Rectal smooth muscle tissue (tissue), 1 donor: ENCODE measurements around the gene PRPF6.
A peak's percentile ranks its signal among the peaks of the same experiment; 100 is the strongest.

Experiments
- H3K27ac ChIP-seq: one replicate; pipeline ENCODE4 v1.7.0; 2013; ENCODE audit warnings: low read depth, low read length, inconsistent platforms
- H3K27me3 ChIP-seq: one replicate; pipeline ENCODE4 v1.7.0; 2013; ENCODE audit warnings: low read length; ENCODE audit not compliant: control insufficient read depth, insufficient read depth
- H3K36me3 ChIP-seq: one replicate; pipeline ENCODE4 v1.7.0; 2013; ENCODE audit warnings: low read length; ENCODE audit not compliant: control insufficient read depth, insufficient read depth
- H3K4me1 ChIP-seq: one replicate; pipeline ENCODE4 v1.7.0; 2013; ENCODE audit warnings: low read length; ENCODE audit not compliant: control insufficient read depth, insufficient read depth
- H3K4me3 ChIP-seq: one replicate; pipeline ENCODE4 v1.7.0; 2013; ENCODE audit warnings: low read length
- H3K9ac ChIP-seq: one replicate; pipeline ENCODE4 v1.7.0; 2013; ENCODE audit warnings: low read length

PRPF6 gene

GRCh38 chr20:64069614-64070243 is 88.8 kb downstream of the PRPF6 start:
- H3K4me3 ChIP-seq, result no peak overlapping the region
- peaks cover 6% of the 10 kb centered on the region for H3K36me3 ChIP-seq
- H3K9ac ChIP-seq, result no peak overlapping the region
- H3K4me1 ChIP-seq, result no peaks in the 10 kb centered on the region
- no peaks in the 10 kb centered on the region for H3K27me3 ChIP-seq
- no peak overlapping the region for H3K27ac ChIP-seq

- Histone ChIP-seq H3K27ac (no peak overlapping the region), H3K27me3 (no peaks in the 10 kb centered on the region), H3K4me1 (no peaks in the 10 kb centered on the region), H3K4me3 (no peak overlapping the region), H3K36me3 (peaks cover 6% of the 10 kb centered on the region), H3K9ac (no peak overlapping the region)
Measured at GRCh38 chr20:64070244-64070993, 89.5 kb downstream of the PRPF6 start.

DNA sequence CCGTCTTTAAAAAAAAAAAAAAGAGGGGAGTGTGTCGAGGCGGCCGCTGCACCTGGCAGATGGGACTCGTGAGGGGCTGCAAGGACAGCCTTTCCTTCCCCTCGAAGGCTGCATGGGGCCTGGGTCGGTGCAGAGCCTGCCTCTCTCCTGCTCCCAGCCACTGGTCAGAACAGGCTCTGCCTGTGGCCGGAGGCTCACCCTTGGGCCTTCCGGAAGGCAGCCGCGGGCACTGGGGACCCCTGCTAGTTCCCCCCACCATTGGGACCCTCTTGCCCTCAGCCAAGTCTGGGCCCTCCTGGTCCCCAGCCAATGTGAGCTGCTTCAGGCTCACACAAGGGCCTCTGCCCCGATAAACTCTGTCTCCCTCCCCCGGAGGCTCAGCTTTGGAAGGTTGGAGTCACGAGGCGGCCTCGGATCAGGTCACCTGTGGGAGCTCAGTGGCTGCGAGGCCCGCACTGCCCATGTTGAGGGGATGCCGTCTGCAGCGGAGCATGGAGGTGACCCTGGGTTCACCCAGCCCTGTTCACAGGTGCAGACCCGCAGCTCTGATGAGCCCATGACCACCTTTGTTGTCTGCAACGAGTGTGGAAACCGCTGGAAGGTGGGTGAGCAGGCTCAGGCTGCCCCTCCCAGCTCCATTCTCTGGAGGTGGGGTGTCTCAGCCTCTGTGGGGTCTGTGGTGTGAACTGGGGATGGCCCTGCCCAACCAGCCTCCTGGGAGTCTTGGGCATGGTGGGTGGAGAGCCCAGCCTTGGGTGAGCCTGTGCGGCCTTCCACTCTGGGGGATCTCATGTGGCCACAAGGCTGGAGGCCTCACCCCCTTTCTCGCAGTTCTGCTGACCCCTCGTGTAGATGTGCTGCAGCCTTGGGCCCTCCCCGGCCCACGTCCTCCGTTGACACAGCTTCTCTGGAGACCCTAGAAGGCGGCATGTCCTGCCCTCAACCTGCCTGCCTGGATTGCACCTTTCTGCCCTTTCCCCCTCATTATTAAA is 90.7 kb downstream of the PRPF6 start:
- Histone ChIP-seq H3K27me3 (no peaks in the 10 kb centered on the region), H3K27ac (no peak overlapping the region), H3K36me3 (peaks cover 6% of the 10 kb centered on the region), H3K9ac (no peak overlapping the region), H3K4me1 (no peaks in the 10 kb centered on the region), H3K4me3 (no peak overlapping the region)

- Histone ChIP-seq H3K9ac (no peak overlapping the region), H3K27me3 (no peaks in the 10 kb centered on the region), H3K36me3 (peaks cover 6% of the 10 kb centered on the region), H3K27ac (no peak overlapping the region), H3K4me1 (no peaks in the 10 kb centered on the region), H3K4me3 (no peak overlapping the region)
Measured at GRCh38 chr20:64072498-64073063, 91.6 kb downstream of the PRPF6 start.

GRCh38 chr20:64073476-64074183 is 92.7 kb downstream of the PRPF6 start:
- H3K27ac ChIP-seq, result no peak overlapping the region
- H3K4me1 ChIP-seq, result peaks cover 3% of the 10 kb centered on the region
- no peak overlapping the region for H3K4me3 ChIP-seq
- no peak overlapping the region for H3K9ac ChIP-seq
- H3K36me3 ChIP-seq, result peaks cover 6% of the 10 kb centered on the region
- peaks cover under 1% of the 10 kb centered on the region for H3K27me3 ChIP-seq

DNA sequence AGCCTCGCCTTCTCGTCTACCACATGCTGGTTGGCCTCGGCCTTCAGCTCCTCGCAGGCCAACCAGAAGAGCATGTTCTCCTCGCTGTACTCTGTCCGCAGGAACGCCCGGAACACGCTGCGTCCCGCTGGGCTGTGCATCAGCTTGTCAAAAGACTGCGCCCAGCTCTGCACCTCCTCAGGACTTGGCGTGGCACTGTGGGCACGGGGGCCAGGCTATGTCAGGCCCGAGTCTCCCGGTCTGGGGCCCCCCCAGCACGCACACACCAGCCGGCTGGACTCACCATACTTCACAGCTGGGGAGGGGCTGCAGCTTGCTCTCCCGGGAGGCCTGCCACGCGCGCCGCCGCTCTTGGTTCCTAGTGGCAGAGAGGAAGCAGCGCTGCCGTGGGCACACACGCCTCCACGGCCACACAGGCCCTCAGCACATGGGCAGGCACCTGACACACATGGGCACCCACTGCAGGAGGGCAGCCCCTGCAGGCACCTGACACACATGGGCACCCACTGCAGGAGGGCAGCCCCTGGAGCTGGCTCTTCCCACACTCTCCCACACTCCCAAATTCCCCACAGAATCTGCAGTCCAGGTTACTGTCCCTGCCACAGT is 93.4 kb downstream of the PRPF6 start:
- Histone ChIP-seq H3K27ac (no peak overlapping the region), H3K27me3 (peaks cover 6% of the 10 kb centered on the region), H3K4me1 (peaks cover 9% of the 10 kb centered on the region), H3K4me3 (no peak overlapping the region), H3K9ac (no peak overlapping the region), H3K36me3 (peaks cover 6% of the 10 kb centered on the region)

DNA sequence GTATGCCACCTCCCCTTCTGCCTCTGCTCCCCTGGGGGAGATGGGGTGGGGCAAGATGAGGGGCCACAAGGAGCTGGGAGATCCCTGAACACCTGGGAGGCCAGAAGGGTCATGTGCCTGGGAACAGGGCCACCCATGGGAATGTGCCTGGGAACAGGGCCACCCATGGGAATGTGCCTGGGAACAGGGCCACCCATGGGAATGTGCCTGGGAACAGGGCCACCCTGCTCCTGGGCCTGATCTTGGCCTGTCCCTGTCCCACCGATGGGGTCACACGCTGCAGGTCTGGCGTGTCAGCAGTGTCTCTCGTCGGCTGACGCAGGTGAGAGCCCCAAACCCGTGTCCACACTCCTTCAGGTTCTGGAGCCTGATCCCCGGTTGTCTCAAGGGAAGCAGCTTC is 94.0 kb downstream of the PRPF6 start:
- Histone ChIP-seq H3K27ac (no peak overlapping the region), H3K9ac (no peak overlapping the region), H3K4me1 (peaks cover 9% of the 10 kb centered on the region), H3K36me3 (peaks cover 6% of the 10 kb centered on the region), H3K27me3 (peaks cover 6% of the 10 kb centered on the region), H3K4me3 (no peak overlapping the region)

DNA sequence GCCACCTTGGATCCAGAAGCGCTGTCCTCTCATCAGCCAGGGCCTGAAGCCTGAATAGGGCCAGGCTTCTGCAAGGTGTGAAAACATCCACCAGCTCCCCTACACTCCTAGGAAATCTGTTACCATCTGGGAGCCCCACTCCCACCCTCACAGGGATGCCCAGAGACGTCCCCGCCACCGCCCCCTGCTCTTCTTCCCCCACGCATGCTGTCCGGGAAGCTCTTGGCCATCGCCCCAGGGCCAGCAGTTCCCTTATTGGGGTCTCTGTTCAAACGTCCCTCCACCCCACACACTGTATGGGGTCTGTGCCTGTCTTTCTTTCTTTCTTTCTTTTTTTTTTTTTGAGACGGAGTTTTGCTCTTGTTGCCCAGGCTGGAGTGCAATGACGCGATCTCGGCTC is 94.6 kb downstream of the PRPF6 start:
- Histone ChIP-seq H3K4me3 (no peak overlapping the region), H3K4me1 (peaks cover 9% of the 10 kb centered on the region), H3K9ac (no peak overlapping the region), H3K36me3 (peaks cover 6% of the 10 kb centered on the region), H3K27me3 (peaks cover 6% of the 10 kb centered on the region), H3K27ac (no peak overlapping the region)

DNA sequence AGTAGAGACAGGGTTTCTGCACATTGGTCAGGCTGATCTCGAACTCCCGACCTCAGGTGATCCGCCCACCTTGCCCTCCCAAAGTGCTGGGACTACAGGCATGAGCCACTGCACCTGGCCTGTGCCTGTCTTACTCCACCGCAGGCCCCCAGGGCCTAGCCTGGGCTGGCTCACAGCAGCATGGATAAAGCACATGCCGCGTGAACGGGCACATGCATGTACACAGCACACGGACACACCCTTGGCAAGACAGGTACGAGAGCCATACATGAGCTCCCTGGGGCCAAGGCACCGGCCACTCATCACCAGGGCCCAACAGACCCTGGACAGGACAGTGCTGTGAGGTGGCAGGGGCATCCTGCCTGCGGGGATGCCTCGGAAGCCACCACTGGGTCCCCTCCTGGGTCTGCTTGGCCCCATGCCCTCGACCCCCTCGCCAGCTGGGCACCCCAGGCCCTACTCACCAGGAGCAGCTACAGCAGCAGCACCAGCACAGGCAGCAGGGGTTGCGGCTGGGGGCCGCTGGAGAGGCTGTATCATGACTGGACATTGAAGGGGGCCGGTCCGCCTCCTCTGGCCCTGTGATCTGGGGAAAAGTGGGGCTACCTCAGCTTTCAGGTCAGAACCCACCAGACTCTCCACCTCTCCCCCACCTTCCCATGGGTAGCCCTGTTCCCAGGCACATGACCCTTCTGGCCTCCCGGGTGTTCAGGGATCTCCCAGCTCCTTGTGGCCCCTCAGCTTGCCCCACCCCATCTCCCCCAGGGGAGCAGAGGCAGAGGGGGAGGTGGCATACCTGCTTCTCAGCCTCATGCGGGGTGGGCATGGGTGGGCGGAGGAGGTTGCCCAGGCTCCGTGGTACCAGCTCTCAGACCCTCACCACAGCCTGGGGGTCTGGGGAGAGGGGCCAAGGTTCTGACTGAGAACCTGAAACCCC is 95.4 kb downstream of the PRPF6 start:
- Histone ChIP-seq H3K36me3 (peaks cover 6% of the 10 kb centered on the region), H3K27ac (no peak overlapping the region), H3K27me3 (peaks cover 6% of the 10 kb centered on the region), H3K4me1 (peaks cover 9% of the 10 kb centered on the region), H3K4me3 (peak overlapping the region; percentile 33), H3K9ac (peak overlapping the region; percentile 16)

DNA sequence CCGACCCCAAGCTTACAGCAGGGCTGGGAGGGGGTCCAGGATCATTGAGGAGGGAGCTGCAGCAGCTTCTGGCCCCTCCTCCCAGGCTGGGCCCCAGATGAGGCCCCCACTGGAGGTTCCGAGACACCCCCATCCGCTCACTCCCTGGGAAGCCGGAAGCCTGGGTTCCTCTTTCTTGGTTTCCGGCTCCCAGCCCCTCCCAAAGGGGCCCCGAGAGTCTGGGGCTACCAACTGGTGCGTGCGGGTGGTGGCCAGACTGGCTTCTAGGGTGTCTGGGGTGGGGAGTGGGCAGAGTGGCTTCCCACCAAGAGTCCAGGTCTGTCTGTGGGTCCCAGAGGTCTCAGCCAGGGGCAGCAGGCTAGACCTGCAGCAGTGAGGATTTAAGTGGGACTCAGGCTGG is 96.2 kb downstream of the PRPF6 start:
- H3K27ac ChIP-seq, result no peak overlapping the region
- peak overlapping the region; percentile 16 for H3K9ac ChIP-seq
- H3K27me3 ChIP-seq, result peaks cover 6% of the 10 kb centered on the region
- peak overlapping the region; percentile 33 for H3K4me3 ChIP-seq
- peaks cover 6% of the 10 kb centered on the region for H3K36me3 ChIP-seq
- H3K4me1 ChIP-seq, result peaks cover 9% of the 10 kb centered on the region

DNA sequence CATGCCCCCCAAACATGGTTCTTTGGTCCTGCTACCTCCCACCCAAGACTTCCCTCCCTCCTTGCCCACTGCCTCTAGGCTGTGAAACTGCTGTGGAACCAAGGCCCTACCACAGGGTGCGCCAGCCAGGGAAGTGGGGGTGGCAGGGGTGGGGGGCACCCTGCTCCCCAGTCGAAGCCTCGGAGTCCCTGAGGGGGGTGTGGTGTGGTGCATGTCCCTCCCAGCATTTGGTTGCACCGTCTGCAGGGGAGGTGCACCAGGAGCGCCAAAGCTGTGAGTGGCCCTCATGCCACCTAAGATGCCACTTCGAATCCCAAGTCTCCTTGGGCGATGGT is 96.6 kb downstream of the PRPF6 start:
- peak overlapping the region; percentile 33 for H3K4me3 ChIP-seq
- no peak overlapping the region for H3K27ac ChIP-seq
- H3K27me3 ChIP-seq, result peaks cover 6% of the 10 kb centered on the region
- H3K4me1 ChIP-seq, result peaks cover 9% of the 10 kb centered on the region
- H3K9ac ChIP-seq, result no peak overlapping the region
- H3K36me3 ChIP-seq, result peaks cover 2% of the 10 kb centered on the region
